Muscle layer of colon (tissue), 2 donors: ENCODE measurements around the gene NKAIN4.

ENCODE experiments used
- H3K27ac ChIP-seq: one replicate; pipeline ENCODE4 v1.7.0; 2013; ENCODE audit warnings: low read depth, mild to moderate bottlenecking, low read length, moderate library complexity
- H3K27me3 ChIP-seq, 2 donors: one replicate each; pipeline ENCODE4 v1.7.0; 2013; ENCODE audit warnings: low read length in 2 of 2, mild to moderate bottlenecking in 2 of 2; ENCODE audit not compliant: insufficient read depth in 2 of 2, control insufficient read depth in 1 of 2
- H3K36me3 ChIP-seq: one replicate; pipeline ENCODE4 v1.7.0; 2013; ENCODE audit warnings: mild to moderate bottlenecking, low read length; ENCODE audit not compliant: insufficient read depth
- H3K4me1 ChIP-seq: one replicate; pipeline ENCODE4 v1.7.0; 2013; ENCODE audit warnings: mild to moderate bottlenecking, low read length; ENCODE audit not compliant: insufficient read depth
- H3K4me3 ChIP-seq, 2 donors: one replicate each; pipeline ENCODE4 v1.7.0; 2013; ENCODE audit warnings: low read length in 2 of 2, low read depth in 1 of 2, mild to moderate bottlenecking in 1 of 2, moderate library complexity in 1 of 2
- H3K9ac ChIP-seq: one replicate; pipeline ENCODE4 v1.7.0; 2013; ENCODE audit warnings: low read length
- H3K9me3 ChIP-seq: one replicate; pipeline ENCODE4 v1.7.0; 2013; ENCODE audit warnings: mild to moderate bottlenecking, low read length
- donor health status: abdominal sarcoma.
- donor health status: Adenocarcinoma of cecum.

The NKAIN4 gene

GRCh38 chr20:63236116-63236837, 18.0 kb downstream of the NKAIN4 start:
- H3K9ac ChIP-seq: no peak overlapping the region
- no peak overlapping the region for H3K27ac ChIP-seq
- no peak overlapping the region for H3K4me3 ChIP-seq
- H3K36me3 ChIP-seq: no peaks in the 10 kb centered on the region
- H3K27me3 ChIP-seq: peaks cover 0 to 30% of the 10 kb centered on the region in 2 donors
- no peaks in the 10 kb centered on the region for H3K4me1 ChIP-seq
- no peaks in the 10 kb centered on the region for H3K9me3 ChIP-seq

- no peaks in the 10 kb centered on the region for H3K36me3 ChIP-seq
- peaks cover 2% of the 10 kb centered on the region for H3K4me1 ChIP-seq
- peaks cover 0 to 30% of the 10 kb centered on the region in 2 donors for H3K27me3 ChIP-seq
- no peak within 1 kb of the TSS for H3K9ac ChIP-seq
- no peaks in the 10 kb centered on the region for H3K9me3 ChIP-seq
- H3K27ac ChIP-seq: no peak within 1 kb of the TSS
- H3K4me3 ChIP-seq: no peak within 1 kb of the TSS
These were observed 18.8 kb downstream of the NKAIN4 start, which contains the start of gene BIRC7 for GRCh38 chr20:63235399-63235983. BIRC7 (plus strand) TSS chr20:63235905; CDS start chr20:63236097, 192 bp downstream.

- Histone ChIP-seq H3K36me3 (no peaks in the 10 kb centered on the region), H3K9me3 (no peaks in the 10 kb centered on the region), H3K4me1 (peaks cover 5% of the 10 kb centered on the region), H3K27ac (no peak overlapping the region), H3K27me3 (peaks cover 0 to 30% of the 10 kb centered on the region in 2 donors), H3K9ac (no peak overlapping the region), H3K4me3 (no peak overlapping the region)
These were observed 19.4 kb downstream of the NKAIN4 start for GRCh38 chr20:63234693-63235398.

GRCh38 chr20:63233924-63234323, 20.3 kb downstream of the NKAIN4 start:
- Histone ChIP-seq H3K4me3 (no peak overlapping the region), H3K4me1 (peaks cover 5% of the 10 kb centered on the region), H3K27ac (no peak overlapping the region), H3K9ac (no peak overlapping the region), H3K27me3 (peaks cover 0 to 30% of the 10 kb centered on the region in 2 donors), H3K9me3 (no peaks in the 10 kb centered on the region), H3K36me3 (no peaks in the 10 kb centered on the region)

- H3K4me1 ChIP-seq: peaks cover 5% of the 10 kb centered on the region
- H3K9me3 ChIP-seq: no peaks in the 10 kb centered on the region
- no peak overlapping the region for H3K9ac ChIP-seq
- H3K36me3 ChIP-seq: no peaks in the 10 kb centered on the region
- peaks cover 0 to 25% of the 10 kb centered on the region in 2 donors for H3K27me3 ChIP-seq
- H3K27ac ChIP-seq: no peak overlapping the region
- H3K4me3 ChIP-seq: no peak overlapping the region
These were observed 21.3 kb downstream of the NKAIN4 start for GRCh38 chr20:63233061-63233344.

- no peak overlapping the region for H3K27ac ChIP-seq
- peaks cover 5% of the 10 kb centered on the region for H3K4me1 ChIP-seq
- peaks cover 0 to 23% of the 10 kb centered on the region in 2 donors for H3K27me3 ChIP-seq
- H3K36me3 ChIP-seq: no peaks in the 10 kb centered on the region
- H3K9me3 ChIP-seq: no peaks in the 10 kb centered on the region
- H3K9ac ChIP-seq: no peak overlapping the region
- H3K4me3 ChIP-seq: no peak overlapping the region
These were observed 21.8 kb downstream of the NKAIN4 start for GRCh38 chr20:63232235-63233060.

GRCh38 chr20:63230800-63231268, 23.4 kb downstream of the NKAIN4 start:
- no peaks in the 10 kb centered on the region for H3K9me3 ChIP-seq
- H3K4me3 ChIP-seq: no peak overlapping the region
- peaks cover 5% of the 10 kb centered on the region for H3K4me1 ChIP-seq
- no peak overlapping the region for H3K9ac ChIP-seq
- no peak overlapping the region for H3K27ac ChIP-seq
- no peaks in the 10 kb centered on the region for H3K36me3 ChIP-seq
- H3K27me3 ChIP-seq: peaks cover 0 to 15% of the 10 kb centered on the region in 2 donors

GRCh38 chr20:63228806-63229205, 25.5 kb downstream of the NKAIN4 start:
- H3K27ac ChIP-seq: no peak overlapping the region
- peaks cover 19% of the 10 kb centered on the region for H3K4me1 ChIP-seq
- peaks cover 0 to 4% of the 10 kb centered on the region in 2 donors for H3K27me3 ChIP-seq
- no peaks in the 10 kb centered on the region for H3K36me3 ChIP-seq
- H3K9me3 ChIP-seq: no peaks in the 10 kb centered on the region
- H3K9ac ChIP-seq: no peak overlapping the region
- no peak overlapping the region for H3K4me3 ChIP-seq

- Histone ChIP-seq H3K9me3 (no peaks in the 10 kb centered on the region), H3K4me3 (no peak overlapping the region), H3K27ac (no peak overlapping the region), H3K9ac (no peak overlapping the region), H3K27me3 (no peaks in the 10 kb centered on the region), H3K36me3 (no peaks in the 10 kb centered on the region), H3K4me1 (peaks cover 23% of the 10 kb centered on the region)
These were observed 27.0 kb downstream of the NKAIN4 start for GRCh38 chr20:63227260-63227659.

GRCh38 chr20:63226042-63226943, 28.0 kb downstream of the NKAIN4 start:
- Histone ChIP-seq H3K4me1 (peaks cover 23% of the 10 kb centered on the region), H3K4me3 (no peak overlapping the region), H3K9me3 (no peaks in the 10 kb centered on the region), H3K9ac (no peak overlapping the region), H3K27me3 (no peaks in the 10 kb centered on the region), H3K36me3 (no peaks in the 10 kb centered on the region), H3K27ac (no peak overlapping the region)
